NCI-H1694 treated with DMSO at 0.1 percent for 48 hours (cell line): ENCODE results near the gene PLEK2.
"Not testable (repeated sequence)": the region's sequence is repeated elsewhere in the genome, so short reads cannot be mapped to it uniquely, and the experiment has no call there.

Experiments
- DNase-seq: peaks from one replicate; lab custom pipeline; 2025; lab: John Stamatoyannopoulos, UW

PLEK2 gene

GRCh38 chr14:67358924-67359774 is 52.8 kb downstream of the PLEK2 start:
- no peak for DNase-seq

- no peak for DNase-seq
These were observed 54.0 kb downstream of the PLEK2 start for GRCh38 chr14:67357969-67358354.

- DNase-seq = no peak
These were observed 54.6 kb downstream of the PLEK2 start for GRCh38 chr14:67357186-67357968.

- DNase-seq = no peak
These were observed 59.9 kb downstream of the PLEK2 start for GRCh38 chr14:67352055-67352454.

GRCh38 chr14:67345583-67345982 is 66.4 kb downstream of the PLEK2 start:
- DNase-seq = no peak

GRCh38 chr14:67343601-67344230 is 68.2 kb downstream of the PLEK2 start:
- no peak for DNase-seq

- not testable (repeated sequence) for DNase-seq
These were observed 70.7 kb downstream of the PLEK2 start for GRCh38 chr14:67341231-67341630.
